DMS 273 (cell line): ENCODE data around the gene GSG1L2.
A peak's percentile ranks its signal among the peaks of the same experiment; 100 is the strongest.

Experiments used
- DNase-seq: peaks from one replicate; lab custom pipeline; 2025; ENCODE audit not compliant: unreplicated experiment; lab: John Stamatoyannopoulos, UW

GSG1L2 gene

DNA sequence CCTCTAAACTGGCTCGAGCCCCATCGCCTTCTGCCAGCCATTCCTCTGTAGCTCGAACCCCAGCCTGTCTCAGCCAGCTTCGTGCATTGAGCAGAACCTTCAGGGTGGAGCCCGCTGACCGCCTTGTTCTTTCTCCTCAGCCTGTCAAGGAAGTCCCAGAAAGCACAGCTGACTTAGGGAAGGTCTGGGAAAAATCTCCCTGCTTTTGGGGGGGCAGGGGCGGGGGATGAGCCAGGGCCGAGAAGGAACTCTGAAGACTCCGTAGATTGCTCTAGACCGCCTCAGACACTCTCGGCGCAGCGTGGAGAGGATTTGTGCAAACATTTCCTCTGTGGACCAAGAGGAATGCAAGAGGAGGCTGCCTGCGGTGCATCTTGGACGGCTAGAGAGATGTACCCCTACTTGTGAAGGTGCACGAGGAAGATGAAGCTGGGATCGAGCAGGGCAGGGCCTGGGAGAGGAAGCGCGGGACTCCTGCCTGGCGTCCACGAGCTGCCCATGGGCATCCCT is 3.8 kb upstream of the GSG1L2 start, which contains the start of gene GLP2R:
GLP2R (plus strand) TSS at position 284 of the 510 bp plus-strand sequence; CDS start at position 424, 140 bp downstream.
- DNase-seq, result no peak

GRCh38 chr17:9824797-9825338 is 3.0 kb upstream of the GSG1L2 start:
- no peak for DNase-seq

GRCh38 chr17:9824094-9824493 is 2.2 kb upstream of the GSG1L2 start:
- DNase-seq, result no peak

- DNase-seq, result no peak
These were observed 1.4 kb downstream of the GSG1L2 start for GRCh38 chr17:9820448-9820847.

GRCh38 chr17:9818760-9819159 is 3.1 kb downstream of the GSG1L2 start:
- DNase-seq, result no peak

DNA sequence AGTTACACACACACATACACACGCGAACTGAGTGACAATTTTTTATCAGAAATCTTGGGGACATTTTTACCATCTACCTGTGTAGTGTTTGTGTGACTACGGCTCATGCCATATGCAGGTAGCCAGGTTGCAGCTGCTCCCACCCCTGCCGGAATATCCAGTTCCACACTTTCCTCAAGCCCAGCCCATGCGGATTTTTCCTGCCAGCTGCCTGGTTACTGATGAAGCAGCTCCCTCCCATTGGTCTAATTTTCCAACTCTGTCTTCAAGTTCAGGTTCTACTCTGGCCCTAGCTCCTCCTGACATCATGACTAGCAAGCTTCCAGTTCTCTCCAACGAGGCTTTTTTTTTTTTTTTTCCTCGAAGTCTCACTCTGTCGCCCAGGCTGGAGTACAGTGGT is 4.8 kb downstream of the GSG1L2 start:
- peak; percentile 70 for DNase-seq

GRCh38 chr17:9816472-9816871 is 5.4 kb downstream of the GSG1L2 start:
- no peak for DNase-seq

DNA sequence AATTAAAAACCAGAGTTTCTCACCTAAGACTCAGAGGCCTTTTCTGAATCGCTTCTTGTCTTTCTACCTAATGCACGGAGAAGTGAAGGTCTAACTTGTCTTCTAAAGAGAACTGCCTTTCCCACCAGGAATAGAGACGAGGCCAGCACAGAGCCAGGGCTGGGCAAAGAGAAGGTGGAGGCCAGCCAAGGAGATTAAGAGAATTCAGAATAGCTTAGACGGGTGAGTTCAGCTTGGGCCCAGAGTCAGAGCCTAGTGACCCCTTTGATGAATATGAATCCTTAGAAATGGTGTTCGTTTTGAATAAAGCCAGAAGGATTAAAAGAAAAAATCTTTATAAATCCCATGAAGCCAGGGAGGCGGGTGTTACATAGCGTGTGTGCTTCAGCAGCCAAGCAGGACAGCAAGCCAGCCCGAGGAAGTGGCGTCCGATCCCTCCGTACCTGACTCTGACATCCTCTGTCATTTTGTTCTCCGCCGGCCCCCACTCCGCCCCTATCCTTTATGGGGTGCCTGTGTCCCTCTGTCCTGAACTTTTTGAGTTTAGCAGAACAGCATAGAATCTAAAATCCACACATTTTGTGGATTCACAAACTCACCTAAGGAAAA is 7.4 kb downstream of the GSG1L2 start:
- no peak for DNase-seq

DNA sequence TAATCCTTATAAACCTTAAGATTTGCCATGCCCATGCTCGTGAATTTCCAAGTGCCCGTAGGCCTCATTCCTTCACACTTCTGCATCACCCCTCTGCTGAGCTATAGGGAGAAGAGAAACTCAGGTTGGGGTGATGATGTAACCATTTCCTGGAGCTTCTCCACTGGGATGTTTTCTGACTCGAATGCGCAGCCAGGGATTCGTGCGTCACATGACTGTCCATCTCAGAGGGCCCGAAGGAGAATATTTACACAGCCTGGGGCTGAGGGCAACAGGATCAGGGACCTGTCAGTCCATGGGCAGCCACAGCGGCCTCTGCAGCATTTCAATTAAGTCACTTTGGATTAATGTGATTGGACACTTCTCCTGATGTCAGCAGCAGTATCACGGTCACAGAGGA is 8.7 kb downstream of the GSG1L2 start:
- DNase-seq, result no peak

DNA sequence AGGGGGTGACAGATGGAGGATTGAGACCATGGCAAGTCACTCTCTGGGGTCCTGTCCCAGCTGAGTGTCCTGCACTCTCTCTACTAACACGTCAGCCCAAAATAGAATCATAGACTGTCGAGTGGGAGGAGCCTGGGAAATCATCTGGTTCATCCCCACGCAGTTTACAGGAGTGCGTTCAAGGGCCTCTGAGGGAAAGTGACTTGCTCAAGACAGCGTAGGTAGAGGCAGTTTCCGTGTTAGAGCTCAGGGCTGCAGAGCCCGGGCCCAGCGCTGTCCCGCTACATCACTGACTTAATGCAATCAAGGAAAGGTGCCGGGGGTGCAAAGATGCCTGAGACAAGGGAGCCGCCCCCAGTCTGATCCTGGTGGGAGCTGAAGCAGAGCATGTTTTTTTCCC is 10.3 kb downstream of the GSG1L2 start:
- DNase-seq, result no peak

DNA sequence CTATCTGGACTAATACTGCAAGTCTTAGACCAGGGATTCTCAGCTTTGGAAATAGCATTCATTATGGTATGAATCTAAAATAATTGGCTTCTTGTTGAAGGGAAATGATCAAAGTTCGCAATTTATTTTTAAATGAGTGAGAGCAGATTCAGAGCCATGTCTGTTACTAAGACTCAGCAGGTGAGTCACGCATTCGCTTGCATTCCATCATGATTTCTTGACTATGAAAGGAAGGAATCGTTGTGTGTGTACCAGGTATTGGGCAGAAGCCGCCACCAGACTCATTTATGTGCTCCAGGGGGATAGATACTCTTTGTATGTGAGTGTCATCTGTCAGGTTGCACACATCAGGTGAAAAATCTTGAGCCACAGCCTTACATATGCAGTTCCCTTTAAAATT is 10.8 kb downstream of the GSG1L2 start:
- no peak for DNase-seq

DNA sequence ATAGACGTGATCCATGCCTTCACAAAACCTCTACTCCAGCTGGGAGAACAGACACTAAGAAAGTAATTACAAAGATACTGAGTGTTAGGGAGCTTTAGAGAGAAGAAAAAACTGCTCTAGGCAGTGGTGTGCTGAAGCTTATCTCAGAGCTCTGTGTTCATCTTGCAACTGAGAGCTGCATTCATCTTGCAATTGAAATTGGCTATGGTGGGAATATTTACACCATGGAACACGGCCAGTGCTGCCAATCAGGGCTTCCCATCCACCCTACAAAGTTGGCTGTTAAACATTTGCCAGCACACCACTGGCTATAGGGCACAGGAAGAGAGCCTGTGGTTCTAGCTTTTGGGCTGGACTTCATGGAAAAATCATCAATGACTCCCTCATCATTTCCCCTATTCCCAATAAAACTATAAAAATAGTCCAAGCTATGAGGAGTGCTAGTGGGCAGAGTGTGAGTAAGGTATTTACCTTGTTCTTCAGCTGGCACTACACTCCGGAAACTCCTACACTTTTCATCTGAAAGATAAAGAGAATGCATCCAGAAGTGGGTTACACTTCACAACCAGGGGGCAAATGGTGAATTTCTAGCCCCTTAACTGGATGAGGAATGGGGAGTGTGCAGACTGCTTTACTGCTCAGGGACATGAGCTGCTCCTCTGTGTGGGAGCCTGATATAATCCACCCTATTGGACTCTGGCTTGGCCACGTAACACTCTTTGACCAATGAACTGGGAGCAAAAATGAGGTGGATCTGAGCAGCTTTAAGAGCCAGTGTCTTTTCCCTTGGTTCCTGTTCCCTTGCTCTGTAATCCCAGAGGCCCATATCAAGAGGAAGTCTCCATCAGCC is 11.6 kb downstream of the GSG1L2 start:
- DNase-seq, result no peak

- no peak for DNase-seq
These were observed 12.5 kb downstream of the GSG1L2 start for GRCh38 chr17:9809409-9809808.

DNA sequence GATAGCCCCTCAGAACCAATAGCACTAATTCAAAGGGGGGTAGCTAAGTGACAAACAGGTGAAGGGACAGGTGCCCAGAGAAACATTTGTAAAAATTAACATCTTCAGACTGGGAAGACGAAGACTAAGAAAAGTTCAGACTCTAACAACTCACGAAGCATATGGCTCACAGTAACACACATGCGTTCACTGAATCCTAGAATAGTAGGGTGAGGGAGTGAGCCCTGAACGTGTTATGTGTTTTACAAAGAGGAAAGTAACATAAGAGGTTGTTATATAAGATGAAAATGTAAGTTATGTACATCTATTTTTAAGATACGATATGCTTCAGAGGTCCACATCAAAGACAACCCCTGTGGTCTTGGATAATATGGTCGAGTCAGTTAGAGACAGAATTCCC is 15.2 kb downstream of the GSG1L2 start:
- DNase-seq, result no peak

DNA sequence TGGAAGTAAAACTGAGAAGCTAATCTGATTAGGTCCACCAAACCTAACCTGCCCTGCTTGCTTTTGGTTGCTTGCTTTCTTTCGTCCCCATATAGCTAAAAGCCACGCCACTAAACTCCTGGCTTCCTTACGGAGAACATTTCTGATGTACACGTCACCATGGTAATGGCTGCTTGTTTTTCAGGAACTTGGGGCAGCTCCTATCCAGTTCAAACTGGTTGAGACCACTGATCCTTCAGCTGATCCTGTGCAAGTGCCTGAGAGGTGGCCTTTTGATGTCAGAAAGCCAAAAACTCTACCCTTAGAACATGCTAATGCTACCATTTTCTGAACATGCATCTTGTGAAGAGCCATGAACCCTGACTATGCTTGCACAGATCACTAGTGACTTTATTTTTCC is 16.1 kb downstream of the GSG1L2 start:
- DNase-seq, result no peak

DNA sequence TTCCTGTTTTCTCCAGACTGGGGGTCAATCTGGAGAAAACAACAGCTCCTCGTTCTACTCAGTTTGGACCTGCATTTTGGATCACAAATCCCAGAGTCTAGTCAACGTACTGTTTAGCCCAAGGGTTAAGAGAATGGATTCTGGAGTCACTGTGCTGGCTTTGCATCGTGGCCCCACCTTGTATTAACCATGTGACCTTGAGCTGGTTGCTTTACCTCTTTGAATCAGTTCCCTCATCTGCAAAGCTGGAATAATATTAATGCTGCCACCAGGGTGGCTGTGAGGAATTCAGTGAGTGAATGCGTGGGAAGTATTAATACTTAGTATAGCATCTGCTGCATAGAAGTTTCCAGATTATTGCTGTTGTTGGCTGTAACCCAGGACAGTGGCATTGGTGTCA is 19.2 kb downstream of the GSG1L2 start:
- DNase-seq, result no peak

- no peak for DNase-seq
These were observed 19.6 kb downstream of the GSG1L2 start for GRCh38 chr17:9802294-9802693.

- DNase-seq, result no peak
These were observed 20.4 kb downstream of the GSG1L2 start for GRCh38 chr17:9801505-9801904.

DNA sequence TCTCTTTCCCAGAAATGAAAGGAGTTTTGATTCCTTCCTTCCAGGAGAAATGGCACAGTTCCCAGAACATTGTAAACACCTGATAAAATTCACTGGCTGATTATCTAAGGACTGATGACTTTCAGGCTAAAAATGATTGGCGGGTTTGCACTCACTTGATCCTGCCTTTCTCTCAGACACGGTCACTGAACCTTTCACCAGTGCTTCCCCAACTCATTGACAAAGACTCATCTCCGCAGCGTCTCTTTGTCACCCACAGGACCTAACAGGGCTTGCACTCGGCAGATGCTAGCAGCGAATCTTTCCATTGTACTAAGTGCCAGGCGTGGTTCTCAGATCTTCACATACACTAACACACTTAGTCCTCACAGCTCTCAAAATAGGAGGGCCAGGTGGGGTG is 23.2 kb downstream of the GSG1L2 start:
- no peak for DNase-seq

GRCh38 chr17:9798008-9798407 is 23.9 kb downstream of the GSG1L2 start:
- DNase-seq, result peak; percentile 9

- no peak for DNase-seq
These were observed 29.6 kb downstream of the GSG1L2 start for GRCh38 chr17:9792181-9792840.
